Prostate gland (tissue), 2 donors: ENCODE data around the gene PHF23. TPM values are rescaled to one million over a fixed set of nuclear protein-coding genes. Genes with fewer than 3 reads are reported as not detected.
A peak's percentile ranks its signal among the peaks of the same experiment; 100 is the strongest.

Source experiments
- DNase-seq: peaks from one replicate; pipeline ENCODE4 v3.0.0-alpha.2; 2019; ENCODE audit warnings: low spot score
- H3K27ac ChIP-seq, 2 donors: fragments of 200-600 bp; sonication (generic); 2 replicates each; pipeline ENCODE4 v1.5.1; 2017 to 2019
- H3K27me3 ChIP-seq: fragments of 200-600 bp; sonication (generic); replicated peaks from 2 replicates; pipeline ENCODE4 v1.5.1; 2019; ENCODE audit not compliant: insufficient read depth
- H3K36me3 ChIP-seq, 2 donors: fragments of 200-600 bp; sonication (generic); 1 replicate in 1 of 2; 2 replicates in 1 of 2; pipeline versions ENCODE4 v1.5.1 to v1.8.1; 2017 to 2019
- H3K4me1 ChIP-seq: fragments of 200-600 bp; sonication (generic); replicated peaks from 2 replicates; pipeline ENCODE4 v1.5.1; 2019
- H3K4me3 ChIP-seq, 2 donors: fragments of 200-600 bp; sonication (generic); 2 replicates each; pipeline ENCODE4 v1.5.1; 2017 to 2019
- H3K9me3 ChIP-seq: fragments of 200-600 bp; sonication (generic); 2 replicates; pipeline ENCODE4 v1.5.1; 2017
- POLR2A ChIP-seq: fragments of 450-650 bp; IDR thresholded peaks from one replicate; pipeline ENCODE4 v1.6.1; 2016; ENCODE audit warnings: antibody characterized with exemption, mild to moderate bottlenecking
- POLR2AphosphoS5 ChIP-seq: sonication (generic); formaldehyde crosslinking; IDR thresholded peaks from one replicate; pipeline ENCODE4 v1.6.1; 2017; ENCODE audit warnings: antibody characterized with exemption
- WGBS: methylation state at CpG from one replicate; pipeline ENCODE4 v1.1.5; 2018; 5-methylcytosine and 5-hydroxymethylcytosine counted together
- intact Hi-C: fragments of 100-400 bp; cut with DNase I; formaldehyde crosslinking; loops from one replicate; pipeline ENCODE4 v1.14.2; 2022
- total RNA-seq, 2 donors: library from RNA; depleted of rRNA; stranded (reverse); fragments of >200 nt; gene quantifications; one replicate each; pipeline ENCODE4 v1.1.0, GENCODE V29; 2016
- TF ChIP-seq, protein P1 (sequence below), 4 experiments: fragments of 200-600 bp in 2 of 4; fragments of 450-650 bp in 2 of 4; sonication (generic) in 2 of 4; IDR thresholded peaks; 1 replicate in 3 of 4; 2 replicates in 1 of 4; pipeline ENCODE4 v1.5.1; 2016 to 2019; ENCODE audit warnings: antibody characterized with exemption in 4 of 4, mild to moderate bottlenecking in 2 of 4, moderate library complexity in 2 of 4

Gene PHF23
- total RNA-seq, 2 donors from 2014 or later, result 41.2 to 92.5 TPM

DNA sequence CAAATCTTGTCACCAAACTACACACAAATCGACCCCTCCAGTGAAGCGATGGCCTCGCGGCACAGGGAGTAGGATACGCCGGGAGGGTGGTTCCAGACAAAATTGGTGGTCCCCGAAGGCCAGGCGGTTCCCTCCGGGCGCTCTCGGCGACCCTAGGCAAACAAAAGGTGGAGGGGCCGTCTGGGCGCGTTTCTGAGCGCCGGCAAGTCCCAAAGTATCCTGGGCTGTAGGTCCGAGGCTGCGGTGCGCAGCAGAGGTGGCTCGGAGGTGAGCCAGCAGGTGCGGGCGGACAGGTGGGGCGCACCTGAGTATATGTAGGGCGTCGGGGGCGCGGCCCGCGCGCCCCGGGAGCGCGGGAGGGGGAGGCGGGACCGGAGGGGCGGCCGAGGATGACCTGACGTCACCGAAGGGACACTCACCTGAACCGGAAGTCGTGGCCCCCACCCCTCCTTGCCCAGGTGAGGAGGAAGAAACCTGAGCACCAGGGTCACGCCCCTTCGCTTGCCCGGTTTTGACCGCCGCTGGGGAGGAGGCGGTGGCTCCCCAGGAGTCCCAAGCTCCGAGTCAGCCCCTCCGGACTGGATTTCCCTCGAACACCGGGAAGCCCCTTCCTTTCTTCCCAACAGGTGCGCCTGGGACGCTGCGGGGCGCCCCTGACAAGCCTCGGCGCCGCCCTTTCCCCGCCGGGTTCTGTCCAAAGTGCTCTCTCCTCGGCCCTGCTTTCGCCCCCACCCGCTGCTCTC lies 23.1 kb upstream of the PHF23 start, which contains the start of gene CLDN7:
CLDN7 (minus strand) TSS at position 287 of the 743 bp plus-strand sequence. CDS start 435 bp downstream, outside the sequence.
- Histone ChIP-seq H3K4me3 (peak within 1 kb of the TSS; percentile 34 to 37), H3K4me1 (peaks cover 24% of the 10 kb centered on the region), H3K9me3 (no peaks in the 10 kb centered on the region), H3K36me3 (no peaks in the 10 kb centered on the region), H3K27me3 (no peaks in the 10 kb centered on the region), H3K27ac (peak within 1 kb of the TSS; percentile 84 to 91)
- intact Hi-C loops, result no loop called here
- TF ChIP-seq, protein P1, sequence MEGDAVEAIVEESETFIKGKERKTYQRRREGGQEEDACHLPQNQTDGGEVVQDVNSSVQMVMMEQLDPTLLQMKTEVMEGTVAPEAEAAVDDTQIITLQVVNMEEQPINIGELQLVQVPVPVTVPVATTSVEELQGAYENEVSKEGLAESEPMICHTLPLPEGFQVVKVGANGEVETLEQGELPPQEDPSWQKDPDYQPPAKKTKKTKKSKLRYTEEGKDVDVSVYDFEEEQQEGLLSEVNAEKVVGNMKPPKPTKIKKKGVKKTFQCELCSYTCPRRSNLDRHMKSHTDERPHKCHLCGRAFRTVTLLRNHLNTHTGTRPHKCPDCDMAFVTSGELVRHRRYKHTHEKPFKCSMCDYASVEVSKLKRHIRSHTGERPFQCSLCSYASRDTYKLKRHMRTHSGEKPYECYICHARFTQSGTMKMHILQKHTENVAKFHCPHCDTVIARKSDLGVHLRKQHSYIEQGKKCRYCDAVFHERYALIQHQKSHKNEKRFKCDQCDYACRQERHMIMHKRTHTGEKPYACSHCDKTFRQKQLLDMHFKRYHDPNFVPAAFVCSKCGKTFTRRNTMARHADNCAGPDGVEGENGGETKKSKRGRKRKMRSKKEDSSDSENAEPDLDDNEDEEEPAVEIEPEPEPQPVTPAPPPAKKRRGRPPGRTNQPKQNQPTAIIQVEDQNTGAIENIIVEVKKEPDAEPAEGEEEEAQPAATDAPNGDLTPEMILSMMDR (IDR thresholded peaks at IDR 0.05), result no peak
- TF ChIP-seq POLR2AphosphoS5 (peak; percentile 42), POLR2A (peak; percentile 74)
- peak; percentile 71 for DNase-seq
- WGBS, result 5% methylated on average over 60 of the region's 64 CpGs

DNA sequence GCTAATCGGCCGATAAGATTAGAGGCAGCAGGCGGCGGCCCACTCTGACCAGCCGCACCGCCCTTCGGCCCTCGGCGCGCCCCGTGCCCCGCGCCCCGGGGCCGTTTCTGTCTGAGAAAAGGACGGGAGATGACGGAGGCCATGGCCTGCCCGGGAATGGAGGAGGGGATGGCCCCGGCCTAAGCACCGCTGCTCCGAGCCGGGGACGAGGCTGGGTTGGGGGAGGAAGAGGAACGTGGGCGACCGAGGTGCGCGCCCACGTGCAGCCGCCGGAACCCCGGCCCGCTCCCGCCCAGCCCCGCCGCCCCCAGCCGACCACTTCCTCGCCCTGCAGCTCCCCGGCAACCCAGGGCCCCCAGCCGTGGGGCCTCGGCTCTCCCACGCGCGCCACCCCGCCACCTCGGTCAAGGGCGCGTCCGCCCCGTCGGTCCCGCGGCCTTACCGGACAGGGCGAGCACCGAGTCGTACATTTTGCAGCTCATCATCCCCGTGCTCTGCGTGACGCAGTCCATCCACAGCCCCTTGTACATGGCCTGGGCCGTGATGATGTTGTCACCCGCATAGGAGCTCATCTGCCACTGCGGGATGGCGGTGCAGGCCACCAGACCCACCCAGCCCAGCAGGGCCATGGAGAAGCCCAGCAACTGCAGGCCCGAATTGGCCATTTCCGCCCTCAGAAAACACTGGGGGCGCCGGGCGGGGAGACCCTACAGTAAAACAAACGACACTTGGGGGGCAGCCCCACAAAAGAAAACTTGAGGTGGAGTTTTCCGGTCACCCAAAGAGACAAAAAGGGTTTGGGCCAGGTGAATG lies 22.3 kb upstream of the PHF23 start:
- Histone ChIP-seq H3K4me3 (peak overlapping the region; percentile 34 to 37), H3K4me1 (peaks cover 24% of the 10 kb centered on the region), H3K27me3 (no peaks in the 10 kb centered on the region), H3K9me3 (no peaks in the 10 kb centered on the region), H3K27ac (peak overlapping the region; percentile 84 to 91), H3K36me3 (no peaks in the 10 kb centered on the region)
- DNase-seq, result no peak
- no peak for TF ChIP-seq POLR2A
- intact Hi-C loops, result no loop called here
- 14% methylated on average over 59 of the region's 71 CpGs for WGBS

DNA sequence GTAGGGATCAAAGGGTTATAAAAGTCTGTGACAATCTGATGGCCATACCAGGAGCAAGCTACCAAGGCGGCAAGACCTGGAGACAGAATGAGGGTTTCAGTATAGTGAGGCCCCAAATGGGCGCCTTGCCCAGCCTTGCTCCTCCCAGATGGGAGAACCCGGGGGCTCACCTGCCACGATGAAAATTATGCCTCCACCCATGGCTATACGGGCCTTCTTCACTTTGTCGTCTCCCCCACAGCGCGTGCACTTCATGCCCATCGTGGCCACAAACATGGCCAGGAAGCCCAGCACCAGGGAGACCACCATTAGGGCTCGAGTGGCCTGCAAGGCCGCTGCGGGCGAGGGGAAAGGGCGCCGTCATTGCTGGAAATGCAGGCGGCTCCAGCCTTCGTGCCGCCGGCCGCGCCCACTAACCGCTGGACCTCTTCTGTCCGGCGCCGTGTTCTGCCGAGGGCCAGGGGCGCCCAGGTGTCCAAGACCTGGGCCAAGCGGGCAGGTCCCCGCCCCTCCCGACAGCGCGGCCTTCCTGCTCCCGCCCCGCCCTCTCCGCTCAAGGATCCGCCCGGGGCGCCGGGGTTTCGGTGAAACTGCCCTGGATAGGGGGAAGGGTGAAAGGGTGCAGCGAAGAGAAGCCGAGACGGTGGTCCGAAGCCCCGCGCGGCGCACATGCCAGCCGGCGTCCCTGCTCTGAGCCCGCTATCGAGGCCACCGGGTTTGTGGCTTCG lies 21.6 kb upstream of the PHF23 start:
- WGBS, result 5% methylated on average over 41 of the region's 54 CpGs
- Histone ChIP-seq H3K4me1 (peaks cover 24% of the 10 kb centered on the region), H3K4me3 (peak overlapping the region; percentile 34 to 37), H3K36me3 (no peaks in the 10 kb centered on the region), H3K27ac (peak overlapping the region; percentile 84 to 91), H3K27me3 (no peaks in the 10 kb centered on the region), H3K9me3 (no peaks in the 10 kb centered on the region)
- DNase-seq, result peak; percentile 64
- intact Hi-C loops, result no loop called here
- TF ChIP-seq, protein P1 (IDR thresholded peaks at IDR 0.05), result no peak
- TF ChIP-seq POLR2AphosphoS5 (peak; percentile 50), POLR2A (peak; percentile 64)

DNA sequence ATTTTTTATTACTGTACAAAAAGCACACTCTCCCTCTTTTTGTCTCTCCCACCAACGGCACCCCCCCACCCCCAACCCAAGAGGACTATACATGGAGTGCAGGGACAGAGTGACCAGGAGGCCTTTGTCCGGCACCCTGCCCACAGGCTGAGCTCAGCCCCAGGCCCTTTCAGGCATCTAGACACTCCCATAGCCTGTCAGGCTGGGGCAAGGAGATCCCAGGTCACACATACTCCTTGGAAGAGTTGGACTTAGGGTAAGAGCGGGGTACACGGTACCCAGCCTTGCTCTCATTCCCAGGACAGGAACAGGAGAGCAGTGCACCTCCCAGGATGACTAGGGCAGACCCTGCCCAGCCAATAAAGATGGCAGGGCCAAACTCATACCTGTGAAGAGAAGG lies 20.9 kb upstream of the PHF23 start:
- no peaks in the 10 kb centered on the region for H3K27me3 ChIP-seq

More for the DNA sequence above, 20.9 kb upstream of the PHF23 start:
- no peak for TF ChIP-seq POLR2AphosphoS5
- no peak for TF ChIP-seq POLR2A
- TF ChIP-seq, protein P1 (IDR thresholded peaks at IDR 0.05), result no peak
- no peaks in the 10 kb centered on the region for H3K9me3 ChIP-seq
- intact Hi-C loops, result no loop called here
- DNase-seq, result no peak
- H3K4me1 ChIP-seq, result peaks cover 24% of the 10 kb centered on the region
- 81% methylated on average over 4 of the region's 4 CpGs for WGBS
- H3K27ac ChIP-seq, result peak overlapping the region; percentile 84 to 91
- no peak overlapping the region for H3K4me3 ChIP-seq
- H3K36me3 ChIP-seq, result no peaks in the 10 kb centered on the region
